Gastroesophageal sphincter (tissue), 4 donors: ENCODE results near the gene AGO1. TPM values are rescaled to one million over a fixed set of nuclear protein-coding genes. Genes with fewer than 3 reads are reported as not detected.
"Not testable (repeated sequence)": the region's sequence is repeated elsewhere in the genome, so short reads cannot be mapped to it uniquely, and the experiment has no call there.

ENCODE experiments used
- ATAC-seq: fragments of 150-250 bp; one replicate; pipeline ENCODE4 v1.9.1; 2016; ENCODE audit warnings: mild to moderate bottlenecking, moderate library complexity
- H3K27ac ChIP-seq, 4 donors: fragments of 200-600 bp; sonication (generic) in 3 of 4; 1 replicate in 3 of 4; 2 replicates in 1 of 4; pipeline ENCODE4 v1.5.1; 2016 to 2019
- H3K27me3 ChIP-seq: fragments of 200-600 bp; sonication (generic); one replicate; pipeline ENCODE4 v1.5.1; 2019
- H3K36me3 ChIP-seq, 2 donors: fragments of 200-600 bp; sonication (generic); one replicate each; pipeline ENCODE4 v1.5.1; 2019; ENCODE audit warnings: control low read depth in 1 of 2
- H3K4me1 ChIP-seq, 3 donors: fragments of 200-600 bp; sonication (generic); 1 replicate in 2 of 3; 2 replicates in 1 of 3; pipeline ENCODE4 v1.5.1; 2016 to 2019; ENCODE audit warnings: control low read depth in 2 of 3
- H3K4me3 ChIP-seq, 2 donors: fragments of 200-600 bp; sonication (generic); one replicate each; pipeline ENCODE4 v1.5.1; 2019; ENCODE audit warnings: mild to moderate bottlenecking in 1 of 2, moderate library complexity in 1 of 2
- H3K9me3 ChIP-seq, 3 donors: fragments of 200-600 bp; sonication (generic); one replicate each; pipeline ENCODE4 v1.5.1; 2017 to 2019; ENCODE audit warnings: control low read depth in 2 of 3
- EP300 ChIP-seq: sonication (generic); formaldehyde crosslinking; IDR thresholded peaks from one replicate; pipeline ENCODE4 v1.6.1; 2017; ENCODE audit warnings: antibody characterized with exemption, mild to moderate bottlenecking
- POLR2A ChIP-seq, 2 donors: fragments of 450-650 bp; IDR thresholded peaks; one replicate each; pipeline ENCODE4 v1.6.1; 2017; ENCODE audit warnings: antibody characterized with exemption in 2 of 2, mild to moderate bottlenecking in 2 of 2, moderate library complexity in 1 of 2
- POLR2AphosphoS5 ChIP-seq: sonication (generic); formaldehyde crosslinking; IDR thresholded peaks from one replicate; pipeline ENCODE4 v1.6.1; 2017; ENCODE audit warnings: antibody characterized with exemption
- WGBS, 2 donors: methylation state at CpG; one replicate each; pipeline ENCODE4 v1.1.5; 2018; ENCODE audit warnings: low coverage in 1 of 2; 5-methylcytosine and 5-hydroxymethylcytosine counted together
- total RNA-seq, 4 donors: library from RNA; depleted of rRNA; stranded (reverse); fragments of >200 nt; gene quantifications; one replicate each; pipeline ENCODE4 v1.1.0, GENCODE V29; 2016
- TF ChIP-seq, protein P1 (sequence below), 4 experiments: fragments of 200-600 bp in 2 of 4; fragments of 450-650 bp in 2 of 4; sonication (generic) in 1 of 4; IDR thresholded peaks; one replicate each; pipeline ENCODE4 v1.5.1; 2017 to 2019; ENCODE audit warnings: antibody characterized with exemption in 4 of 4, mild to moderate bottlenecking in 2 of 4, moderate library complexity in 2 of 4

Gene AGO1
- total RNA-seq, 4 donors from 2014 or later = 19.5 to 39.5 (median 24.1) TPM

DNA sequence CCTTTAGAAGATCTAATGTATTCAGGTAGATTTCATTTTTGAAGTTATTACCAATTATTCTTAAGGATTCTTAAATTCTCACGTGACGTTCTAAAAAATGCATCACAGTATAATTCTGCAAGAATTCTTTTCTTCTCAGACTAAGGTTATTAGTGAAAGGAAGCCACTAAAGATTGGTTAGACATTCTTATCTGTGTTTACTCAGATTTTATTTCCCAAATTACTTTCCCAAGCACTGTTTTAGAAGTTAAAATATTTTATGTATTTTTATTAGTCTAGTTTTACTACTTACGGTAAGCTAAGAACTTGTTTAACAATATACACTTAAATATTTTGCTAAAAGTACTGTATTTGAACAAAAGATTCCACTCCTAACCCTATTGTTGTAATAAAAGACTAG, 76.3 kb downstream of the AGO1 start:
- TF ChIP-seq POLR2AphosphoS5 (no peak), EP300 (no peak), POLR2A (IDR thresholded peaks at IDR 0.05) (no peak)
- TF ChIP-seq, protein P1, sequence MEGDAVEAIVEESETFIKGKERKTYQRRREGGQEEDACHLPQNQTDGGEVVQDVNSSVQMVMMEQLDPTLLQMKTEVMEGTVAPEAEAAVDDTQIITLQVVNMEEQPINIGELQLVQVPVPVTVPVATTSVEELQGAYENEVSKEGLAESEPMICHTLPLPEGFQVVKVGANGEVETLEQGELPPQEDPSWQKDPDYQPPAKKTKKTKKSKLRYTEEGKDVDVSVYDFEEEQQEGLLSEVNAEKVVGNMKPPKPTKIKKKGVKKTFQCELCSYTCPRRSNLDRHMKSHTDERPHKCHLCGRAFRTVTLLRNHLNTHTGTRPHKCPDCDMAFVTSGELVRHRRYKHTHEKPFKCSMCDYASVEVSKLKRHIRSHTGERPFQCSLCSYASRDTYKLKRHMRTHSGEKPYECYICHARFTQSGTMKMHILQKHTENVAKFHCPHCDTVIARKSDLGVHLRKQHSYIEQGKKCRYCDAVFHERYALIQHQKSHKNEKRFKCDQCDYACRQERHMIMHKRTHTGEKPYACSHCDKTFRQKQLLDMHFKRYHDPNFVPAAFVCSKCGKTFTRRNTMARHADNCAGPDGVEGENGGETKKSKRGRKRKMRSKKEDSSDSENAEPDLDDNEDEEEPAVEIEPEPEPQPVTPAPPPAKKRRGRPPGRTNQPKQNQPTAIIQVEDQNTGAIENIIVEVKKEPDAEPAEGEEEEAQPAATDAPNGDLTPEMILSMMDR (IDR thresholded peaks at IDR 0.05) = no peak
- Histone ChIP-seq H3K9me3 (no peaks in the 10 kb centered on the region), H3K27ac (no peak overlapping the region), H3K4me3 (no peak overlapping the region), H3K4me1 (peaks cover 0 to 3% (median 0%) of the 10 kb centered on the region in 3 donors), H3K36me3 (peaks cover 0 to 6% of the 10 kb centered on the region in 2 donors), H3K27me3 (no peaks in the 10 kb centered on the region)
- no peak for ATAC-seq
- 82 to 96% methylated on average over 3 of the region's 3 CpGs for WGBS, 2 donors

DNA sequence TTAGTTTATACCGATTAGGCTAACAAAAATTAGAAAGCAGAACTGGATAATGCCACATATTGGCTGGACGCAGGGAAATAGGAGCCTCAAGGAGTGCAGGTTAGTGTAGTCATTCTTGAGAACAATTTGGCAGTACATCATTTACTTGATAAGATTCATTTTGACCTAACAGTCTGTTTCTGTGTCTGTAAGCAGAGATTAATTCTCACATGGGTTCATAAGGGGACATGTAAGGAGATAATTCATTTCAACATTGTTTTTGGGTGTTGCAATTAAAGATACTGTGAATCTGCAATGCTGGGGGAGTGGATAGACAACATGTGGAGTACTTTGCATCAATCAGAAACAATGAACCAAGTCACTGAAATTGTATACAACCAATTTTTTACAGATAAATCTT, 79.9 kb downstream of the AGO1 start:
- Histone ChIP-seq H3K9me3 (no peaks in the 10 kb centered on the region), H3K36me3 (peaks cover 0 to 8% of the 10 kb centered on the region in 2 donors), H3K4me3 (no peak overlapping the region), H3K4me1 (peaks cover 0 to 3% (median 0%) of the 10 kb centered on the region in 3 donors), H3K27me3 (no peaks in the 10 kb centered on the region), H3K27ac (no peak overlapping the region)
- 77 to 79% methylated on average over 2 of the region's 2 CpGs for WGBS, 2 donors
- ATAC-seq = no peak
- TF ChIP-seq, protein P1 (IDR thresholded peaks at IDR 0.05) = no peak
- TF ChIP-seq POLR2A (IDR thresholded peaks at IDR 0.05) (no peak), POLR2AphosphoS5 (no peak), EP300 (no peak)

DNA sequence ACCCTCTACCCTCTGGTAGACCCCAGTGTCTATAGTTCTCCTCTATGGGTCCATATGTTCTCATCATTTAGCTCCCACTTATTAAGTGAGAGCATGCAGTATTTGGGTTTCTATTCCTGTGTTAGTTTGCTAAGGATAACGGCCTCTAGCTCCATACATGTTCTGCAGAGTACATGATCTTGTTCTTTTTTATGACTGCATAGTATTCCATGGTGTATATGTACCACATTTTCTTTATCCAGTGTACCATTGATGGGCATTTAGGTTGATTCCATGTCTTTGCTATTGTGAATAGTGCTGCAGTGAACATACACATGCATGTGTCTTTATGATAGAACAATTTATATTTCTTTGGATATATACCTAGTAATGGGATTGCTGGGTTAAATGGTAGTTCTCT, 81.3 kb downstream of the AGO1 start:
- 100% methylated on average over 1 of the region's 1 CpG; no CpG with 5 or more reads in 1 of the 2 donors for WGBS, 2 donors
- ATAC-seq, H3K27ac ChIP-seq, H3K4me3 ChIP-seq, H3K4me1 ChIP-seq, H3K27me3 ChIP-seq, H3K9me3 ChIP-seq: not testable (repeated sequence)
- peaks cover 0 to 21% of the 10 kb centered on the region in 2 donors for H3K36me3 ChIP-seq

DNA sequence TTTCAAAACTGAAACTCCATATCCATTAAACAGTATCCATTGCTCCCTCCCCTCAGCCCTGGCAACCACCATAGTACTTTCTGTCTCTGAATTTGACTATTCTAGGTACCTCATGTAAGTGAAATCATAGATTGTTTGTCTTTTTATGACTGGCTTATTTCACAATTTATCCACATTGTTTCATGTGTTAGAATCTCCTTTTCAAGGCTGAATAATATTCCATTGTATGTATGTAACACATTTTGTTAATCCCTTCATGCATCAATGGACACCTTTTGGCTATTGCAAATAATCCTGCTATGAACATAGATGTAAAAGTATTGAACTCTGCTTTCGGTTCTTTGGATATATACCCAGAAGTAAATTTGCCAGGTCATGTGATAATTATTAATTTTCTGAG, 85.4 kb downstream of the AGO1 start:
- TF ChIP-seq, protein P1 (IDR thresholded peaks at IDR 0.05) = no peak
- TF ChIP-seq EP300 = no peak
- TF ChIP-seq POLR2AphosphoS5 = no peak
- TF ChIP-seq POLR2A (IDR thresholded peaks at IDR 0.05) = no peak
- no peak overlapping the region for H3K27ac ChIP-seq
- H3K4me3 ChIP-seq = no peak overlapping the region
- H3K27me3 ChIP-seq = no peaks in the 10 kb centered on the region
- no peaks in the 10 kb centered on the region for H3K9me3 ChIP-seq
- no peaks in the 10 kb centered on the region for H3K4me1 ChIP-seq
- peaks cover 0 to 45% of the 10 kb centered on the region in 2 donors for H3K36me3 ChIP-seq
- 100% methylated on average over 1 of the region's 1 CpG for WGBS, 2 donors
- ATAC-seq = no peak

DNA sequence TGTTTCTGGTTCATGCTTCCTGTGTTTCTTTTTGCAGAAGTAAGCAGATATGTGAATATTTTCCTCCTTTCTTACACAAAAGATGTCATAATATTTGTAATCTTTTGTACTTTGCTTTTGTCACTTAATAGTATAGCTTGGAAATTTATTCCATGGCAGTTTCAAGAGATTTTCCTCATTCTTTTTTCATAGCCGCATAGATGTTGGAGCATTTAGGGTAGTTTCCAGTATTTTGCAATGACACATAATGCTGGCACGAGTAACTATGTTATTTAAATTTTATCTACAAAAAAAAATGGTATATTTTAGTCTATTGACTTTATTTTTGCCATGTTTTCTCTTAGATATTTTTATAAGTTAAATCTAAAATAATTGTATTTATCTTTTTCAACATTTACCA, 88.6 kb downstream of the AGO1 start:
- no peak for ATAC-seq
- peaks cover 0 to 69% of the 10 kb centered on the region in 2 donors for H3K36me3 ChIP-seq
- H3K4me3 ChIP-seq = no peak overlapping the region
- TF ChIP-seq EP300 = no peak
- TF ChIP-seq POLR2A (IDR thresholded peaks at IDR 0.05) = no peak
- TF ChIP-seq, protein P1 (IDR thresholded peaks at IDR 0.05) = no peak
- TF ChIP-seq POLR2AphosphoS5 = no peak
- 100% methylated on average over 1 to 2 of the region's 2 CpGs for WGBS, 2 donors
- no peaks in the 10 kb centered on the region for H3K27me3 ChIP-seq
- H3K9me3 ChIP-seq = no peaks in the 10 kb centered on the region
- H3K27ac ChIP-seq = no peak overlapping the region
- no peaks in the 10 kb centered on the region for H3K4me1 ChIP-seq

DNA sequence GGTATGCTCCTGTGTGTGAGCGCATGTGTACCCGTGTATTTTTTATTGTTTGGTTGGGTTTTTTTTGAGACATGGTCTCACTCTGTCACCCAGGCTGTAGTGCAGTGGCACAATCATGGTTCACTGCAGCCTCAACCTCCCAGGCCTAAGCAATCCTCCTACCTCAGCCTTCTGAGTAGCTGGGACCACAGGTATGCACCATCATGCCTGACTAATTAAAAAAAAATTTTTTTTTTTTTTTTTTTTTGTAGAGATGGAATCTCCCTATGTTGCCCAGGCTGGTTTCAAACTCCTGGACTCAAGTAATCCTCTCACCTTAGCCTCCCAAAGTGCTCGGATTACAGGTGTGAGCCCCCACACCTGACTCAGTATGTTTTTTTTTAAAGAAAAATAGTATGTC, 89.6 kb downstream of the AGO1 start:
- H3K27me3 ChIP-seq, H3K4me3 ChIP-seq, ATAC-seq, H3K4me1 ChIP-seq, H3K9me3 ChIP-seq, H3K27ac ChIP-seq: not testable (repeated sequence)
- H3K36me3 ChIP-seq = peaks cover 0 to 68% of the 10 kb centered on the region in 2 donors
- WGBS, 2 donors = 94 to 100% methylated on average over 3 of the region's 3 CpGs
